GDM1 (cell line): Measurements from ENCODE around the gene BPIFB2.

Source experiments
- DNase-seq: peaks from one replicate; lab custom pipeline; 2025; lab: John Stamatoyannopoulos, UW

Gene BPIFB2

GRCh38 chr20:33022289-33022688, 14.8 kb downstream of the BPIFB2 start:
- no peak for DNase-seq

- no peak for DNase-seq
These were observed 15.4 kb downstream of the BPIFB2 start for GRCh38 chr20:33022694-33023438.

GRCh38 chr20:33023439-33024242, 16.1 kb downstream of the BPIFB2 start:
- DNase-seq = no peak

- DNase-seq = no peak
These were observed 16.7 kb downstream of the BPIFB2 start for GRCh38 chr20:33024243-33024560.

GRCh38 chr20:33024609-33025317, 17.3 kb downstream of the BPIFB2 start:
- DNase-seq = no peak

- DNase-seq = no peak
These were observed 17.9 kb downstream of the BPIFB2 start for GRCh38 chr20:33025318-33025876.

- DNase-seq = no peak
These were observed 18.7 kb downstream of the BPIFB2 start for GRCh38 chr20:33026072-33026778.

GRCh38 chr20:33026779-33027759, 19.6 kb downstream of the BPIFB2 start:
- no peak for DNase-seq

GRCh38 chr20:33027769-33028751, 20.6 kb downstream of the BPIFB2 start:
- no peak for DNase-seq

GRCh38 chr20:33028875-33029274, 21.4 kb downstream of the BPIFB2 start:
- DNase-seq = no peak

- no peak for DNase-seq
These were observed 22.6 kb downstream of the BPIFB2 start for GRCh38 chr20:33030076-33030475.

- no peak for DNase-seq
These were observed 23.1 kb downstream of the BPIFB2 start for GRCh38 chr20:33030569-33030968.

GRCh38 chr20:33031531-33031930, 24.0 kb downstream of the BPIFB2 start, which contains the start of gene BPIFB6:
BPIFB6 (plus strand) TSS chr20:33031648; CDS start chr20:33031648, 0 bp downstream.
- DNase-seq = no peak

GRCh38 chr20:33032555-33032954, 25.1 kb downstream of the BPIFB2 start:
- no peak for DNase-seq

- no peak for DNase-seq
These were observed 25.9 kb downstream of the BPIFB2 start for GRCh38 chr20:33033381-33033780.

GRCh38 chr20:33034115-33034514, 26.6 kb downstream of the BPIFB2 start:
- DNase-seq = no peak

GRCh38 chr20:33034901-33035492, 27.5 kb downstream of the BPIFB2 start:
- no peak for DNase-seq

- no peak for DNase-seq
These were observed 30.0 kb downstream of the BPIFB2 start for GRCh38 chr20:33037456-33037855.

- DNase-seq = no peak
These were observed 30.7 kb downstream of the BPIFB2 start for GRCh38 chr20:33038243-33038642.
